ENCODE data around the gene SLIT3. TPM values are rescaled to one million over a fixed set of nuclear protein-coding genes. Genes with fewer than 3 reads are reported as not detected.

Gene SLIT3
- total RNA-seq, 1 experiment from 2014 or later: 0.92 TPM

DNA sequence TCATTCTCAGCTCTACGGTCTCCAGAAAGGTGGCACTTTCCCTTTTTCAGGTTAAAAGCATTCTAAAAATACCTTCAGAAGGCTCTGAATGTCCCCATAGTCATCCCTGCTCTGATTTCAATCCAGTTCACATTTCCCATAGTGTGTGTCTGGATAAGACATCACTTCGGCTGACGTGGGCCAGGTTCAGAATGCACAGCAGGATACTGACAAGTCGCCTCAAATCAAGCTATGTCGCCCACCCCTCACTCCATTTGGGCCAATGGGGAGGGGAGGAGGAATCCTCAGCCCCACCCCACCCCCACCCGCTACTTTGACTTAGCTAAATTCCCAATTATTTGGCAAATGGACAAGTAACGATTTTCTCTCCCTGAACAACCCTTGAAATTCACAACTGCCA lies 148.0 kb downstream of the SLIT3 start:
- no peak overlapping the region for H3K23ac ChIP-seq (ENCODE audit: insufficient read length, low read depth, low read length)
- H2BK12ac ChIP-seq (ENCODE audit: insufficient read length, low read depth, low read length): no peak overlapping the region
- H3K9me3 ChIP-seq (ENCODE audit: control insufficient read depth, low read depth, low read length): no peaks in the 10 kb centered on the region
- H3K4me1 ChIP-seq (ENCODE audit: insufficient read depth, low read length): peaks cover 4% of the 10 kb centered on the region; the same call in 1 of the 2 replicates
- H3K27me3 ChIP-seq (ENCODE audit: insufficient read depth, low read length): no peaks in the 10 kb centered on the region
- H3K23me2 ChIP-seq (ENCODE audit: insufficient read length, low read depth, low read length, poor library complexity, severe bottlenecking): no peaks in the 10 kb centered on the region
- H3K9ac ChIP-seq (ENCODE audit: extremely low read depth, insufficient read length, low read length): no peak overlapping the region
- peaks cover 8% of the 10 kb centered on the region for H3K27me3 Mint-ChIP-seq (ENCODE audit: low read depth)
- no peak overlapping the region for H3K27ac Mint-ChIP-seq
- peaks cover 0 to 9% (median under 1%) of the 10 kb centered on the region in 3 experiments; a peak in 3 of 7 replicates for H3K36me3 Mint-ChIP-seq (ENCODE audit: insufficient read depth in 1 of 3, low read depth in 3 of 3)
- H2BK120ac ChIP-seq (ENCODE audit: low read depth, low read length, poor library complexity, severe bottlenecking): no peak overlapping the region
- no peak overlapping the region for H2BK20ac ChIP-seq (ENCODE audit: low read depth, low read length, poor library complexity, severe bottlenecking)
- TF ChIP-seq, protein P1, sequence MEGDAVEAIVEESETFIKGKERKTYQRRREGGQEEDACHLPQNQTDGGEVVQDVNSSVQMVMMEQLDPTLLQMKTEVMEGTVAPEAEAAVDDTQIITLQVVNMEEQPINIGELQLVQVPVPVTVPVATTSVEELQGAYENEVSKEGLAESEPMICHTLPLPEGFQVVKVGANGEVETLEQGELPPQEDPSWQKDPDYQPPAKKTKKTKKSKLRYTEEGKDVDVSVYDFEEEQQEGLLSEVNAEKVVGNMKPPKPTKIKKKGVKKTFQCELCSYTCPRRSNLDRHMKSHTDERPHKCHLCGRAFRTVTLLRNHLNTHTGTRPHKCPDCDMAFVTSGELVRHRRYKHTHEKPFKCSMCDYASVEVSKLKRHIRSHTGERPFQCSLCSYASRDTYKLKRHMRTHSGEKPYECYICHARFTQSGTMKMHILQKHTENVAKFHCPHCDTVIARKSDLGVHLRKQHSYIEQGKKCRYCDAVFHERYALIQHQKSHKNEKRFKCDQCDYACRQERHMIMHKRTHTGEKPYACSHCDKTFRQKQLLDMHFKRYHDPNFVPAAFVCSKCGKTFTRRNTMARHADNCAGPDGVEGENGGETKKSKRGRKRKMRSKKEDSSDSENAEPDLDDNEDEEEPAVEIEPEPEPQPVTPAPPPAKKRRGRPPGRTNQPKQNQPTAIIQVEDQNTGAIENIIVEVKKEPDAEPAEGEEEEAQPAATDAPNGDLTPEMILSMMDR (conservative IDR thresholded peaks at IDR 0.05): no peak
- H3K79me1 ChIP-seq (ENCODE audit: insufficient read depth, low read depth, low read length, poor library complexity, severe bottlenecking): no peaks in the 10 kb centered on the region
- H3K79me2 ChIP-seq (ENCODE audit: insufficient read depth, low read length): no peaks in the 10 kb centered on the region
- DNase-seq: no peak
- H4K91ac ChIP-seq (ENCODE audit: insufficient read length, low read depth, low read length): no peak overlapping the region
- no peak overlapping the region for H3K4ac ChIP-seq (ENCODE audit: low read depth, low read length)
- H3K14ac ChIP-seq (ENCODE audit: insufficient read depth, low read length): no peak overlapping the region
- H3K56ac ChIP-seq (ENCODE audit: insufficient read length, low read depth, low read length): no peak overlapping the region
- H3K4me3 Mint-ChIP-seq: no peak overlapping the region
- H2BK15ac ChIP-seq (ENCODE audit: low read depth, low read length): no peak overlapping the region
- no peak overlapping the region for H3K4me2 ChIP-seq (ENCODE audit: insufficient read depth, insufficient read length, low read length)
- no peak overlapping the region for H3T11ph ChIP-seq (ENCODE audit: low read length)
- no peaks in the 10 kb centered on the region for H4K20me1 ChIP-seq (ENCODE audit: control insufficient read depth, insufficient read depth, insufficient read length)
- H3K27ac ChIP-seq (ENCODE audit: insufficient read length, low read depth, low read length): no peak overlapping the region
- H2AK5ac ChIP-seq (ENCODE audit: insufficient read length, low read length): no peak overlapping the region
- H2AFZ ChIP-seq (ENCODE audit: low read length): no peak overlapping the region
- H2BK5ac ChIP-seq (ENCODE audit: insufficient read length, low read length): no peak overlapping the region
- no peak overlapping the region for H4K5ac ChIP-seq (ENCODE audit: insufficient read length, low read depth, low read length)
- peaks cover 28 to 32% of the 10 kb centered on the region in 2 experiments for H3K4me1 Mint-ChIP-seq
- no peak overlapping the region for H4K8ac ChIP-seq (replicated peaks; ENCODE audit: insufficient read length, low read depth, low read length)
- H3K18ac ChIP-seq (ENCODE audit: insufficient read length, low read depth, low read length): no peak overlapping the region
- peaks cover 9 to 10% of the 10 kb centered on the region in 2 experiments for H3K9me3 Mint-ChIP-seq
- WGBS (ENCODE audit: extremely low coverage, insufficient read length, low lambda C conversion rate): no CpG with 5 or more reads among the region's 7 CpGs
